ENCODE measurements around the gene TRMT112. TPM values are rescaled to one million over a fixed set of nuclear protein-coding genes. Genes with fewer than 3 reads are reported as not detected.

TRMT112 gene
- total and polyA plus RNA-seq, 8 donors, result 50.8 to 337 (median 160) TPM

DNA sequence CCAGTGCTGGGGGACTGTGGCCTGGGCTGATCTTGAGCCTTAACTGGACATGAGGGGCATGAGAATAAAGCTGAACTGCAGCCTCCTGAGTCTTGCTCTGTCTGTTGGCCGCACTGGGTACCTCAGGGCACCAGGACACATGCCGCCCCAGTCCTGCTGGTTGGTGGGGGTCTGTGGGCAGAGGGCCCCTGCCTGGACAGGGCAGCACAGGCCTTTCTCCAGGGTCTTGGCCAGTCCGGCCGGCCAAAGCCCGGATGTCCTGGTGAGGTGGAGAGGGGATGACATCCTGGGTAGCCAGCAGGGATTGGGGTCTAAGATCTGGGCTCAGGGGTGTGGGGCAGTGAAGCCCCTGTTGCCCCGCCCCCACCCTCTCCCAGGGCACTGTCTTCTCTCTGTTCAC is 40.1 kb upstream of the TRMT112 start:
- H3K4me1 ChIP-seq, result peaks cover 40 to 70% (median 51%) of the 10 kb centered on the region in 4 donors
- no peaks in the 10 kb centered on the region for H3K9me3 ChIP-seq
- no peak for DNase-seq
- TF ChIP-seq, protein P1, sequence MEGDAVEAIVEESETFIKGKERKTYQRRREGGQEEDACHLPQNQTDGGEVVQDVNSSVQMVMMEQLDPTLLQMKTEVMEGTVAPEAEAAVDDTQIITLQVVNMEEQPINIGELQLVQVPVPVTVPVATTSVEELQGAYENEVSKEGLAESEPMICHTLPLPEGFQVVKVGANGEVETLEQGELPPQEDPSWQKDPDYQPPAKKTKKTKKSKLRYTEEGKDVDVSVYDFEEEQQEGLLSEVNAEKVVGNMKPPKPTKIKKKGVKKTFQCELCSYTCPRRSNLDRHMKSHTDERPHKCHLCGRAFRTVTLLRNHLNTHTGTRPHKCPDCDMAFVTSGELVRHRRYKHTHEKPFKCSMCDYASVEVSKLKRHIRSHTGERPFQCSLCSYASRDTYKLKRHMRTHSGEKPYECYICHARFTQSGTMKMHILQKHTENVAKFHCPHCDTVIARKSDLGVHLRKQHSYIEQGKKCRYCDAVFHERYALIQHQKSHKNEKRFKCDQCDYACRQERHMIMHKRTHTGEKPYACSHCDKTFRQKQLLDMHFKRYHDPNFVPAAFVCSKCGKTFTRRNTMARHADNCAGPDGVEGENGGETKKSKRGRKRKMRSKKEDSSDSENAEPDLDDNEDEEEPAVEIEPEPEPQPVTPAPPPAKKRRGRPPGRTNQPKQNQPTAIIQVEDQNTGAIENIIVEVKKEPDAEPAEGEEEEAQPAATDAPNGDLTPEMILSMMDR (IDR thresholded peaks at IDR 0.05), result no peak
- no peak for TF ChIP-seq POLR2AphosphoS5 (IDR thresholded peaks at IDR 0.05)
- no peak for TF ChIP-seq EP300 (IDR thresholded peaks at IDR 0.05)
- no peak for TF ChIP-seq POLR2A (IDR thresholded peaks at IDR 0.05)
- intact Hi-C loops (cut with DNase I; ENCODE audit: low total_unique reads), result no loop called here
- WGBS, 5 donors, result 69 to 89% (median 84%) methylated on average over 3 to 6 of the region's 6 CpGs
- peaks cover 20 to 24% (median 21%) of the 10 kb centered on the region in 4 donors for H3K36me3 ChIP-seq
- H3K27me3 ChIP-seq, result no peaks in the 10 kb centered on the region
- H3K27ac ChIP-seq, result peak overlapping the region; percentile 44 to 94 (median 91)
- H3K4me3 ChIP-seq, result no peak overlapping the region

DNA sequence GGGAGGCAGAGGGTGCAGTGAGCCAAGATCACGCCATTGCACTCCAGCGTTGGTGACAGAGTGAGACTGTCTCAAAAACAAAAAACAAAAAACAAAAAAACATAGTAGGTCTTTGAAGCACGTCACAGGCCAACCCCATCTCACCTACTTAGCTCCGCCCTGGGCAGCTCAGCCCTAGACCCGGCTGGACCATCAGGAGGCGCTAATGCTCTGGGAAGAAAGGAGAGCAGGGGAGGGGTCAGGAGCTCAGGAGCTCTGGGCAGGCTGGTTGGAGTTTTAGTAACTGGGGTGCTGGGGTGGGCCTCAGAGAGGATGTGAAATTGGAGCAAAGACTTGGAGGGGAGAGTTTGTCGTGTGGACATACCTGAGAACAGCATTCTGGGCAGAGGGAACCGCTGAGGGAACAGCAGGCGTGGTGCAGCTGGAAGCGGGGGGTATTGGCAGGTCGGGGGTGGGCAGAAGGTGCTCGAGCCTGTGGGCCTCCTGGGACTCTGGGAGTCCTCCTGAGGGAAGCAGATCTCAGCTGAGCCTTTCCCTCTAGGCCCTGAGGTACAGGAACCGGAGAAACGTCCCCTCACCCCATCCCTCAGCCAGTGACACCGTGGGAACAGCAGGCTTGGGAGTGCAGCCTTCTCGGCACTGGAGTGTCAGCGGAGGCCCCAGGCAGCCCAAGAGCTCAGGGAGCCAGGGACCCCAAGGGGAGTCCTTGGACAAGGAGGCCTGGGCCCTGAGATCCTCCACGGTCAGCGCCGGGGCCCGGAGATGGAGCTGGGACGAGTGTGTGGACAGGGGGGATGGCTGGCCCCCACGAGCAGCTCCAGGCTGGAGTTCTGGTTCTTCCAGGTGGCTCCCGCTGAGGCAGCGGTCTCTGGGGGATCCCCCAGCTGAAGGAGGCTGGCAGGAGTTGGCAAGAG is 39.4 kb upstream of the TRMT112 start:
- WGBS, 5 donors, result 75 to 88% (median 84%) methylated on average over 18 to 25 of the region's 25 CpGs
- intact Hi-C loops (cut with DNase I; ENCODE audit: low total_unique reads), result no loop called here

DNA sequence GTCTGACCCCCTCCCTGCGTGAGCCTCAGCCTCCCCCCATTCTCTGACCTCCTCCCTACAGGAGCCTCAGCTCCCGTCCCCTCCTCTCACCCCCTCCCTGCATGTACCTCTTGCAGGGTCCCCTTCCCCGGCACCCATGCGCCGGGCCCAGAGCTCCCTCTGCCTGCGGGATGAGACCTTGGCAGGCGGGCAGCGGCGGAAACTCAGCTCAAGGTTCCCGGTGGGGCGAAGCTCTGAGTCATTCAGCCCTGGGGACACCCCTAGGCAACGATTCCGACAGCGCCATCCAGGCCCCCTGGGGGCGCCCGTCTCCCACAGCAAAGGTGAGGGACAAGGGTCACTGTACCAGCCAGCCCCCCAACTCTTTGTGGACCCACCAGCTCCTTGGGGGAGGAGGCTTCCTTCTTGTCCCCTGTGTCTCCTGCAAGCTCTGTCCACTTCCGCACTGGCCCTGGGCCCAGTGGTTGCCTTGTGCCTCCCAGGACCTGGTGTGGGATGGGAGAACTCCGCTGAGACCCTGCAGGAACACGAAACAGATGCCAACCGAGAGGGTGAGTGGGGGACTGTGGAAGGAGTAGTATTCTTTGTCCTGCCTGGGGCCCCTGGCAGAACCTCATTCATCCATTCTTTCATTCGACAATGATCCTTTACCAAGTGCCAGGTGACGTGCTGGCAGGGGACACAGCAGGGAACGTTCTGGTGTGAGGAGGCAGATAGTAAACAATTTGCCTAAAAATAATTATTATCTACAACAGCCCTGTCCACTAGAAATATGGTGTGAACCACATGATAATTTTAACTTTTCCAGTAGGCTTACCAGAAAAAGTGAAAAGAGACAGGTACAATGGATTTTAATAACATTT is 38.0 kb upstream of the TRMT112 start:
- H3K27ac ChIP-seq, result peak overlapping the region; percentile 55 to 86 (median 68)
- peak in 2 of 3 donors; percentile 41 to 83 for TF ChIP-seq POLR2AphosphoS5 (IDR thresholded peaks at IDR 0.05)
- TF ChIP-seq, protein P1 (IDR thresholded peaks at IDR 0.05), result peak in 5 of 7 experiments; percentile 60 to 92 (median 72)
- no peak for TF ChIP-seq EP300 (IDR thresholded peaks at IDR 0.05)
- intact Hi-C loops (cut with DNase I; ENCODE audit: low total_unique reads), result no loop called here
- no peaks in the 10 kb centered on the region for H3K9me3 ChIP-seq
- peaks cover 33 to 58% (median 47%) of the 10 kb centered on the region in 4 donors for H3K4me1 ChIP-seq
- peaks cover 0 to 5% (median under 1%) of the 10 kb centered on the region in 4 donors for H3K36me3 ChIP-seq
- peak overlapping the region; percentile 22 to 36 (median 31) for H3K4me3 ChIP-seq
- no peaks in the 10 kb centered on the region for H3K27me3 ChIP-seq
- WGBS, 5 donors, result 9 to 24% (median 15%) methylated on average over 17 to 23 of the region's 23 CpGs
- peak; percentile 85 to 93 for DNase-seq

More for the DNA sequence above, 39.4 kb upstream of the TRMT112 start:
- peaks cover 40 to 70% (median 51%) of the 10 kb centered on the region in 4 donors for H3K4me1 ChIP-seq
- TF ChIP-seq POLR2AphosphoS5 (IDR thresholded peaks at IDR 0.05) (no peak), POLR2A (IDR thresholded peaks at IDR 0.05) (no peak)
- TF ChIP-seq, protein P1 (IDR thresholded peaks at IDR 0.05), result no peak
- peak overlapping the region; percentile 44 to 94 (median 91) for H3K27ac ChIP-seq
- H3K36me3 ChIP-seq, result peaks cover 13 to 20% (median 14%) of the 10 kb centered on the region in 4 donors
- H3K27me3 ChIP-seq, result no peaks in the 10 kb centered on the region
- DNase-seq, result peak; percentile 57 to 74
- no peak overlapping the region for H3K4me3 ChIP-seq
- no peaks in the 10 kb centered on the region for H3K9me3 ChIP-seq

All from stomach (tissue), 9 donors.